SKM-1 (cell line): ENCODE data around the gene GOLIM4.
"Not testable (repeated sequence)": the region's sequence is repeated elsewhere in the genome, so short reads cannot be mapped to it uniquely, and the experiment has no call there.

ENCODE experiments used
- DNase-seq: peaks from one replicate; lab custom pipeline; 2025; ENCODE audit not compliant: unreplicated experiment; lab: John Stamatoyannopoulos, UW

Gene GOLIM4

DNA sequence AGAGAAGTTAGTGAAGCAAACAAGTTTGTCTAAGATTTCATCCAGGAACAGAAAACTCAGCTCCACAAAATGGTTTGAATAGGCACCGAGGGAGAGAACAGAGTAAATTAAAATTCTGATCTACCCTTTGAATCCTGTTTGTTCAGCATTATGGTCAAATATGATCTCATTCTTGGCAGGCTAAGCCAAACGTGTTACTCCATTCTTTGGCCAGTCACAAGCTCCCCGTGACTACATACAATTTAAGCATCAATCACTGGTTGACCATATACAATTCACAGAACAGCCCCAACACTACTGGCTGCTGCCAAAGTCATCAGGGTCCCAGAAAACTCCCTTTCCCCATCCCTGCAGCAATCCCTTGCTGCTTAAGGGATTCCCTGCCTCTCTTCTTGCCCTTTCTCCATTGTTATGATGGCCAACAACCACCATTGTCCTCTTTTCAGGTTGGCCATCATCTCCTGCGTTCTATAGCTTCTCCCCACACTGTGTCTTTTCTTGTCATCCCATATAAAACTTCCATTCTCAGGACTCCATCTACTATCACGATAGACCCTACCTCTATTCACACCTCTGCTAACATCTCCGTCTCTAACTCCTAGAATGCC lies 46.3 kb downstream of the GOLIM4 start:
- DNase-seq, result no peak

DNA sequence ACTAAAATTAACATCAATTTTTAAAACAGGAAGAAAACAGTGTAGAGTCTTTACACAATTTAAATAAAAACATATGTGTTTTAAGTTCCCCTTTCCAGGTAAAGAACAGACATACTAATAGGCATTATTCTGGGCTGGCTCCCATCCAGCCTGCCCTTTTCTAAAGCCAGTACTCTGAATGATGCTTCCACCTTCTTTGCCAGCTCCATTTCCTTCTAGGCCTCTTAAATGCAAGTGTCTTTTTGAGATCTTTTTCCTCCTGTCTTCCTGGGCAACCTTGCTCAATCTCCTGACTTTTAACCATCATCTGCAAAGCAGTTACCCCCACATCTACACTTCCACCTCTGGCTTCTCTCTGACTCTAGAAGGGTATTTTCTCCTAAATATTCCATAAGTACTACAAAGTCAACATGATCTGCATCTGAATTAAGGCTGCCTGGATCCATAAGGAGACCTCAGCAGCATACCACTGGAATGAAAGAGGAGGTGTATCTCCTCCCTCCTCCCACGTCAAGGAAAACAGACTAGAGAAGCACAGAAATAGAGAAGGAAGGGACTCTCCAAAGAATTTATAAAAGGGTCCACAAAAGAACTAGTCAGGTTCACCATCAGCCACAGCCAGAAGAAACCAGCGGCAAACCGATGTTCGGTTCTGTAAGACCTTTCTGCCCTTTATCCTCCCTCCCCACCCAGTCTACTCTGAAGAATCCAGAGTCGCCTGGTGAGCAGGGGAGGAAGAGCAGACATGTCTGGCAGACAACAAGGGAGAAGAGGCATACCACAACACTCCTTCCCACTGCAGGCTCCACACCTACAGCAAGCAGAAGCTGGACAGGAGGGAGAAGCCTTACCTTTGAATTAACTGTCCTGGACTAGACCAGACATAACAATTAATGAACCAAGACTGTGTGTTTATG lies 47.1 kb downstream of the GOLIM4 start:
- DNase-seq, result no peak

DNA sequence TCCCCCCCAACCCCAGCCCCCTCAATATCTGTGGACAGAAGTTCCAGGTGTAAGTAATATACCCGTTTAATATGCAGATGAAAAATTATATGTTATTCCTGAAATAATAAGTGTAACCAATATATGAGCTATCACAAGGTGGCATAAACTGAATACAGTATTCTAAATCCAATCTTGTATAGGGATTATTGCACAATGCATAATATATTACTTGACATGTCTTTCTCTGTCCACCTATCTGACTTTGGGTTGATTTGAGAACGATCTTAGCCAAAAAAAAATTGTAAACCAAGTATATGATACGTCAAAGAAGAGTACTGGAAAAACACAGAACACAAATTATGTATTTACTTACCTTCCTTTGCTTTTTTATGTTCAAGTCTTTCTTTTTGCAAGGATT lies 47.8 kb downstream of the GOLIM4 start:
- DNase-seq, result no peak

DNA sequence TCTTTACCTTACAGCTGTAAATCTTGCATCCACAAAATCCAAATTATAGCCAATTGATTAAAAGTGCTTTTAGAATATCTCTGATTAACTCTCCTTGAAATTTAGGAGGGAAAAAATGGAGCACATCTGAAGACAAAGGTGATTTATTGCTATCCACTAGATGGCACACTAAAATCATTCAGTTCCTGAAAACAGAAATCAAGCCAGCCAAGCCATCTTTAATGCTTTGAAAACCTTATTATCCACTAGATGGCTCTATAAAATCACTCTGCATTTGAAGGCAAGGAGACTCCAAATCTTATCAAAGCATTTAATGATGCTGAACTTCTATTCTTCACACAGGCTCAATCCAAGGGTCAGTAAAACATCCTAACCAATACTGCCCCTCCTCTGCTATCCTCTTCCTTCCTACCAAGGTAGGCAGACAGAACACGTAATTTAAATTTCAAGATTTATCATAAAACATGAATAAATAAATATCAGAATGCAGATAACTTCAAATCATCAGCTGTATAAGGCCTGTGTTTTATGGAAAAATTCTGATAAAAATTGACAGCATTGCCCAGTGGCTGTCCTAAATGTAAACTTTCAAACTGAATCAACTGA lies 48.4 kb downstream of the GOLIM4 start:
- DNase-seq, result peak; percentile 68

- DNase-seq, result no peak
Observed at GRCh38 chr3:168044049-168044448, 51.7 kb downstream of the GOLIM4 start.

- DNase-seq, result peak; percentile 17
Observed at GRCh38 chr3:168040607-168041208, 55.0 kb downstream of the GOLIM4 start.

DNA sequence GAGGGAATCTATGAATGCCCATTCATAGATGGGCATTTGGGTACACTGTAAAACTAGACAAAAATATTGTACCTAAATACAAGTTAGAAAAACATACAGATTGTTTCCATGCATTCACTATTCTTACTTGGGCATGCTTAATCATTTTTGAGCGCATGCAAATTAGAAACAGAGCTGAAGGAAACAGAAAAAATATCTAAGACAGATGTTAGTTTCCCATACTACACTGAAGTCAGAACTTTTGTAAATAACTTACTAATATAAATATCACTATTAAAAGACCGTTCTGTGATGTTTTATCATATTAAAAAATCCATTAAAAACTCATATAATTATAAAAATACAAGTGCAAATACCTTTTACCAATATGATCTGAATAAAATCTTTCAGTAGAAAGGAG lies 58.7 kb downstream of the GOLIM4 start:
- no peak for DNase-seq

DNA sequence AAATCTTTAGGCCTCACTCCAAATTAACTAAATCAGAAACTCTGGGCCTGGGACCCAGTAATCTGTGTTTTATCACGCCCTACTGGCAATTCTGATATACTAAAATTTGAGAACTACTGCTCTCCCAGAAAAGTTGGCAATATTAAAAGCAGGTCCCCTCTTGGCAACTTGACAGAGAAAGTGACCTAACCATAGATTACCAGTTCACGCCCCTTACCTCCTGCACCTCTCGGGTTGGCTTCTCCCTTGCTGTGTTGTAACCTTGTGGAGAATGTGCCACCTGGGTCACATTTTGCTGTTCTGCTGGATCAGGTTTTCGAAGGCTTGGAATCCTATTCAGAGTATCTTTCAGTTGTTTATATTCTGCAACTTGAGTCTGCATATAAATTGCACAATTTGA lies 59.1 kb downstream of the GOLIM4 start:
- DNase-seq, result no peak

- no peak for DNase-seq
Observed at GRCh38 chr3:168034152-168034928, 61.4 kb downstream of the GOLIM4 start.

GRCh38 chr3:168030577-168030976 lies 65.1 kb downstream of the GOLIM4 start:
- DNase-seq, result no peak

- no peak for DNase-seq
Observed at GRCh38 chr3:168029705-168030104, 66.0 kb downstream of the GOLIM4 start.

GRCh38 chr3:168028086-168028485 lies 67.6 kb downstream of the GOLIM4 start:
- DNase-seq, result no peak

DNA sequence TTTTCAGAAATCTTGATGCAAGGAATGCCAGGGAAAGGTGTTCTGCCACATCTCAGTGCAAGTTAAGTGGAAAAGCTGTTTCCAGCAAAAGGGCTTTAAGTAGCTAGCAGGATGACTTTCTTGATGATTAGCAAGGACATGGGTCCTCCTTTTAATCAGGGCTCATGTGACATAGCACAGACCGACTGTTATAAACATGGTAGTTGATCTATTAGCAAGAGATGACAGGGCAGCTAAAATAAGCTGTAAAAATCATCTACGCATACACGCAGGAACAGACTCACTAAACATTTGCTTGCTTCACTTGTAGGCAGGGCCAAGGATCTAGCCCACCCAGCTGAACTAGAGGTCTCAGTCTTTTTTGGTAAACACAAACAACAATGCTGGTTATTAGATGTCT lies 69.0 kb downstream of the GOLIM4 start:
- no peak for DNase-seq

GRCh38 chr3:168025076-168025475 lies 70.6 kb downstream of the GOLIM4 start:
- DNase-seq, result no peak

GRCh38 chr3:168024537-168024941 lies 71.2 kb downstream of the GOLIM4 start:
- no peak for DNase-seq

- DNase-seq, result no peak
Observed at GRCh38 chr3:168021737-168022450, 73.8 kb downstream of the GOLIM4 start.

GRCh38 chr3:168011280-168011679 lies 84.4 kb downstream of the GOLIM4 start:
- DNase-seq, result not testable (repeated sequence)

DNA sequence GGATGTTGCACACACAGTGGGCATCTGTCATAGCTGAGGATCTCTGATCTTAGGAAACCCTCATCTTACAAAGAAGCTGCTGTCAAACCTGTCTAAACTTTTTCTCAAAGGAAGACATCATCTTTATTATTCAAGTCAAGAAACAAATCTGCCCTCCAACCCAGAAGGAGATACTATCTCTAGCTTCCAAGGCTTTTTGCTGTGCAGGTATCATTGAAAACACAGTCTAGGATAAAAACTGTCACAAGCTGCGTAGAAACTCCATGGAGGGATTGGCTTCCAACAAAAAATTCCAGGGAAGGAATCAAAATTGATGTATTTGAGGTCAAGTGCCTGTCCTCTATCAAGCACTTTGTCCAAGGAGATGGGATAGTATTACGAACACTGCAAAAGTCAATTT lies 89.1 kb downstream of the GOLIM4 start:
- DNase-seq, result no peak

DNA sequence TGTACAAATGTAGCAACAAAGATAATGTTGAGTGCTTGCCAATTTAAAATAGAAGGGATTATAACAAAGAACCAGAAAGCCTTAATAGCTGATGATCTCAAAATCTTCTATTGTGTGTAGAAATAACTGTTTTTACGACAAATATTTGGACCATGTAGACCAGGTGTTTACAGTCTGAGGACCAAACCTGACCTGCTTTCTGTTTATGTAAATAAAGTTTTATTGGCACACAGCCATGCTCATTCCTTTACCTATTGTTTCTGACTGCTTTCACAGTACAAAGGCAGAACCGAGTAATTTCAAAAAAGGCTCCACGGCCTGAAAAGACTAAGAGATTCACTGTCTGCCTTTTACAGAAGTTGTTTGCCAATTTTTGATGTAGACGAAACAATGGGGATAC lies 91.8 kb downstream of the GOLIM4 start:
- no peak for DNase-seq

DNA sequence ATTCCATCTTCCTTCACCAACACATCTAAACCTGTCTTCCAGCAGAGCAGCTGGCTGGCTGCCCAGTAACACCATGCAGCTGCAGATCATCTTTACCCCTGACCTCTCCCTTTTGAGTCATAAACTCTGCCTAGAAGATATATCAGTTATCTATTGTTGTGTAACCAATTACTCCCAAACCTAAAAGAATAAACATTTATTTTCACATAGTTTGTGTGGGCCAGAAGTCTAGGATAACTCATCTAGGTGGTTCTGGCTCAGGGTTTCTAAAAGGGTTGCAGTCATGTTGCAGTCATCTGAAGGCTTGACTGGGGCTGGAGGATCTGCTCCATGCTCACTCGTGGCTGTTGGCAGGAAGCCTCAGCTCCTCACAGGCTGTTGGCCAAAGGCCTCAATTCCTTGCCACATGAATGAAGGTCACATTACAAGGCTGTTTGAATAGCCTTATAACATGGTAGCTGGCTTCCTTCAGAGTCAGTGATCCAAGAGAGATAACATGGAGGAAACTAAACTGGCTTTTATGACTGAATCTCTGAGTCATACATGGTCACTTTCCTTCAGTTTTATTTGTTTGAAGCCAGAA lies 92.8 kb downstream of the GOLIM4 start:
- no peak for DNase-seq
